ENCODE data around the gene ZFYVE28.

GRCh38 chr4:2390784-2391421 lies 27.5 kb downstream of the ZFYVE28 start:
- TF ChIP-seq POLR2A (IDR thresholded peaks at IDR 0.05) (no peak), EP300 (IDR thresholded peaks at IDR 0.05) (no peak)

Data from ovary (tissue), 1 donor.